ENCODE results near the gene PROX1. TPM values are rescaled to one million over a fixed set of nuclear protein-coding genes. Genes with fewer than 3 reads are reported as not detected.

PROX1 gene
- polyA plus RNA-seq, 3 donors, result 0.07 TPM; not detected in 2

DNA sequence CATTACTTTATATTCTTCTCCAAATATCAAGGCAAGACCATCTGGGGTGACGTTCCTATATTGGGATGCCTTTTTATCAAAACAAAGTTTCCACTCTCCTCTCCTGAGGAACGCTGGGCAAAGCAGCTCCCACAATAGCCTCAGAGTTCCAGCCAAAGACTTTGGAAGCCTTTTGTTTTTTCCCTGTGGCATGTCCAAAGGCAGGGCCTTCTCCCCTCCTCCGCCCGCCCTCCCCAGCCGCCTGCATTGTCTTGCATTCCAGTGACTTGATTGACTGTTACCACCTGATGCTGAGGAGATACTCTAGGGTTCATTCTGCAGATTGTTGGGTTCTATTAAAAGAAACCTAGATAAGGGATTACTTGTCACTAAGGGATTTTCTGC is 43.5 kb downstream of the PROX1 start:
- Histone ChIP-seq H3K4me3 (replicated peaks in 1 of 3; ENCODE audit: low read depth in 2 of 3, low read length in 3 of 3) (no peak overlapping the region), H3K9ac (ENCODE audit: insufficient read depth, low read length, poor library complexity, severe bottlenecking) (no peak overlapping the region), H3K9me3 (replicated peaks in 1 of 2; ENCODE audit: control insufficient read depth in 1 of 2, insufficient read depth in 1 of 2, low read length in 2 of 2) (no peaks in the 10 kb centered on the region), H3K36me3 (replicated peaks in 1 of 2; ENCODE audit: control insufficient read depth in 1 of 2, insufficient read depth in 2 of 2, low read length in 2 of 2) (no peaks in the 10 kb centered on the region), H3K4me2 (replicated peaks; ENCODE audit: extremely low read depth, low read length, poor library complexity, severe bottlenecking) (no peak overlapping the region), H2AFZ (ENCODE audit: insufficient read depth, low read depth, low read length, poor library complexity, severe bottlenecking) (no peak overlapping the region), H3K79me2 (ENCODE audit: insufficient read depth, low read length) (no peaks in the 10 kb centered on the region), H3K27ac (ENCODE audit: low read depth in 1 of 2, low read length in 2 of 2) (no peak overlapping the region), H3K27me3 (ENCODE audit: control insufficient read depth in 2 of 2, insufficient read depth in 2 of 2, low read length in 2 of 2) (no peaks in the 10 kb centered on the region), H4K20me1 (ENCODE audit: insufficient read depth, low read length) (no peaks in the 10 kb centered on the region), H3K4me1 (ENCODE audit: control insufficient read depth in 1 of 2, insufficient read depth in 2 of 2, low read length in 2 of 2) (no peaks in the 10 kb centered on the region)
- Mint-ChIP-seq H3K4me1 (no peaks in the 10 kb centered on the region), H3K9me3 (peaks cover 0 to 4% (median 0%) of the 10 kb centered on the region in 7 donors), H3K36me3 (no peaks in the 10 kb centered on the region), H3K27ac (no peak overlapping the region), H3K27me3 (ENCODE audit: low read depth in 3 of 3) (peaks cover 0 to 2% (median 2%) of the 10 kb centered on the region in 3 donors), H3K4me3 (no peak overlapping the region)
- TF ChIP-seq, protein P1, sequence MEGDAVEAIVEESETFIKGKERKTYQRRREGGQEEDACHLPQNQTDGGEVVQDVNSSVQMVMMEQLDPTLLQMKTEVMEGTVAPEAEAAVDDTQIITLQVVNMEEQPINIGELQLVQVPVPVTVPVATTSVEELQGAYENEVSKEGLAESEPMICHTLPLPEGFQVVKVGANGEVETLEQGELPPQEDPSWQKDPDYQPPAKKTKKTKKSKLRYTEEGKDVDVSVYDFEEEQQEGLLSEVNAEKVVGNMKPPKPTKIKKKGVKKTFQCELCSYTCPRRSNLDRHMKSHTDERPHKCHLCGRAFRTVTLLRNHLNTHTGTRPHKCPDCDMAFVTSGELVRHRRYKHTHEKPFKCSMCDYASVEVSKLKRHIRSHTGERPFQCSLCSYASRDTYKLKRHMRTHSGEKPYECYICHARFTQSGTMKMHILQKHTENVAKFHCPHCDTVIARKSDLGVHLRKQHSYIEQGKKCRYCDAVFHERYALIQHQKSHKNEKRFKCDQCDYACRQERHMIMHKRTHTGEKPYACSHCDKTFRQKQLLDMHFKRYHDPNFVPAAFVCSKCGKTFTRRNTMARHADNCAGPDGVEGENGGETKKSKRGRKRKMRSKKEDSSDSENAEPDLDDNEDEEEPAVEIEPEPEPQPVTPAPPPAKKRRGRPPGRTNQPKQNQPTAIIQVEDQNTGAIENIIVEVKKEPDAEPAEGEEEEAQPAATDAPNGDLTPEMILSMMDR (IDR thresholded peaks at IDR 0.05), result no peak
- DNase-seq, result no peak
- 86% methylated on average over 1 of the region's 5 CpGs for WGBS (ENCODE audit: insufficient coverage)
- intact Hi-C loops (cut with micrococcal nuclease), result no loop called here

DNA sequence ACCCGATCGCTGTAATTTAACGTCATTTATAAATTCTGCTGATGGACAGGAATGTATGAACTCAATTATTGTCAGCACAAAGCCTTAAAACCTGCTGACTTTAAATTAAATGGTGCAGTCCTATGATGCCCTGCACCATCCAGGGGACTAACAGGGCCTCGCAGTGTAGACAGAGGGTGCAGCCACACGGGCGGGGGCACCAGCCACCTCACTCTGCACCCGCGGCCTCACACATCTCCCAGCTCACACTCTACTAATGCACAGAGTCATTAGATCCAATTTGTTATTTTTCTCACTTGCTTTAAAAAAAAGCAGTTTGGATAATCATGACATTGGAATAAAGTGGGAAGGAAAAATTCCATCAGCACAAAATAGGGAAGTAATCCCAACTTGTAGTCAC is 49.7 kb downstream of the PROX1 start:
- H3K79me2 ChIP-seq (ENCODE audit: insufficient read depth, low read length), result no peaks in the 10 kb centered on the region
- no peak for DNase-seq
- no peaks in the 10 kb centered on the region for H3K4me1 ChIP-seq (ENCODE audit: control insufficient read depth in 1 of 2, insufficient read depth in 2 of 2, low read length in 2 of 2)
- no peak overlapping the region for H2AFZ ChIP-seq (ENCODE audit: insufficient read depth, low read depth, low read length, poor library complexity, severe bottlenecking)
- Mint-ChIP-seq H3K27ac (no peak overlapping the region), H3K9me3 (peaks cover 0 to 2% (median 0%) of the 10 kb centered on the region in 7 donors), H3K4me1 (no peaks in the 10 kb centered on the region), H3K36me3 (no peaks in the 10 kb centered on the region), H3K4me3 (no peak overlapping the region), H3K27me3 (ENCODE audit: low read depth in 3 of 3) (peaks cover 1 to 3% (median 2%) of the 10 kb centered on the region in 3 donors)
- H3K9me3 ChIP-seq (replicated peaks in 1 of 2; ENCODE audit: control insufficient read depth in 1 of 2, insufficient read depth in 1 of 2, low read length in 2 of 2), result no peaks in the 10 kb centered on the region
- no peaks in the 10 kb centered on the region for H4K20me1 ChIP-seq (ENCODE audit: insufficient read depth, low read length)
- no peaks in the 10 kb centered on the region for H3K36me3 ChIP-seq (replicated peaks in 1 of 2; ENCODE audit: control insufficient read depth in 1 of 2, insufficient read depth in 2 of 2, low read length in 2 of 2)
- H3K27me3 ChIP-seq (ENCODE audit: control insufficient read depth in 2 of 2, insufficient read depth in 2 of 2, low read length in 2 of 2), result no peaks in the 10 kb centered on the region
- no peak overlapping the region for H3K27ac ChIP-seq (ENCODE audit: low read depth in 1 of 2, low read length in 2 of 2)
- intact Hi-C loops (cut with micrococcal nuclease), result no loop called here
- H3K4me3 ChIP-seq (replicated peaks in 1 of 3; ENCODE audit: low read depth in 2 of 3, low read length in 3 of 3), result no peak overlapping the region
- 100% methylated on average over 3 of the region's 8 CpGs for WGBS (ENCODE audit: insufficient coverage)
- TF ChIP-seq, protein P1 (IDR thresholded peaks at IDR 0.05), result no peak
- H3K4me2 ChIP-seq (replicated peaks; ENCODE audit: extremely low read depth, low read length, poor library complexity, severe bottlenecking), result no peak overlapping the region
- no peak overlapping the region for H3K9ac ChIP-seq (ENCODE audit: insufficient read depth, low read length, poor library complexity, severe bottlenecking)

All from CD14-positive monocyte (primary cell).